ENCODE results near the gene G2E3.
"Not testable (repeated sequence)": the region's sequence is repeated elsewhere in the genome, so short reads cannot be mapped to it uniquely, and the experiment has no call there.

The G2E3 gene

DNA sequence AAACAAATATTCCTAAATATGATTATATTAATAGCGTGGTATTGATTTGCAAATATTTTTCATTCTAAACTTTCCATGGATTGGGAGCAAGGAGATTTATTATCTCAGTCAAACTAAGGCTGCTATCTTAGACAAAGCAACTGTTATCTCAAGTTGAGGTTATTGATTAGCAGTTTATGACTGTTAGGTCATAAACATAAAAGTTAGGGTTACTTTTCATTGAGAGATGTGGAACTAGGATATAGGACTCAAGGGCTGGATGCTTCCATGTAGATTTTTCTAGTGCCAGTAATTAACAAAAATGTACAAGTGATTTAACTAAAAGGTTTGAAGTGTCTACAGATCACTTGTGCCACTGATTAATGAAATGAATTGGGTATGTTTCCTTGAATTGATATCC lies 82.2 kb downstream of the G2E3 start:
- no peak for TF ChIP-seq POLR2A (IDR thresholded peaks at IDR 0.05; ENCODE audit: extremely low read depth, insufficient read length)
- H3K4me3 ChIP-seq (ENCODE audit: low read depth, low read length) = no peak overlapping the region
- no peak for DNase-seq (ENCODE audit: low read depth)

DNA sequence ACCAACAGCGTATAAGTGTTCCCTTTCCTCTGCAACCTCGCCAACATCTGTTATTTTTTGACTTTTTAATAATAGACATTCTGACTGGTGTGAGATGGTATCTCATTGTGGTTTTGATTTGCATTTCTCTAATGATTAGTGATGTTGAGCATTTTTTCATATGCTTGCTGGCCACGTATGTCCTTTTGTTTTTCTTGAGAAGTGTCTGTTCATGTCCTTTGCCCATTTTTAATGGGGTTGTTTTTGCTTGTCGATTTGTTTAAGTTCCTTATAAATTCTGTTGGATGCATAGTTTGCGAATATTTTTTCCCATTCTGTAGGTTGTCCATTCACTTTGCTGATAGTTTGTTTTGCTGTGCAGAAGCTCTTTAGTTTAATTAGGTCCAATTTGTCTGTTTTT lies 85.5 kb downstream of the G2E3 start:
- DNase-seq (ENCODE audit: low read depth); H3K4me3 ChIP-seq (ENCODE audit: low read depth, low read length): not testable (repeated sequence)

DNA sequence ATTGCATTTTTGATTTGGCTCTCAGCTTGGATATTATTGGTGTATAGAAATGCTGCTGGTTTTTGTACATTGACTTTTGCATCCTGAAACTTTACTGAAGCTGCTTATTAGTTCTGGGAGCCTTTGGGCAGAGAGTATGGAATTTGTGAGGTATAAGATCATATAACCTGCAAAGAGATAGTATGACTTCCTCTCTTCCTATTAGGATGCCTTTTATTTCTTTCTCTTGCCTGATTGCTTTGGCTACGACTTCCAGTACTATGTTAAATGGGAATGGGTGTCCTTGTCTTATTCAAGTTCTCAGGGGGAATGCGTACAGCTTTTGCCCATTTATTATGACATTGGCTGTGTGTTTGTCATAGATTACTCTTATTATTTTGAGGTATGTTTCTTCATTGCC lies 86.6 kb downstream of the G2E3 start:
- TF ChIP-seq, protein P1, sequence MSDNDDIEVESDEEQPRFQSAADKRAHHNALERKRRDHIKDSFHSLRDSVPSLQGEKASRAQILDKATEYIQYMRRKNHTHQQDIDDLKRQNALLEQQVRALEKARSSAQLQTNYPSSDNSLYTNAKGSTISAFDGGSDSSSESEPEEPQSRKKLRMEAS (IDR thresholded peaks at IDR 0.05; ENCODE audit: low read depth, low read length) = no peak
- no peak for DNase-seq (ENCODE audit: low read depth)
- H3K4me3 ChIP-seq (ENCODE audit: low read depth, low read length) = no peak overlapping the region

DNA sequence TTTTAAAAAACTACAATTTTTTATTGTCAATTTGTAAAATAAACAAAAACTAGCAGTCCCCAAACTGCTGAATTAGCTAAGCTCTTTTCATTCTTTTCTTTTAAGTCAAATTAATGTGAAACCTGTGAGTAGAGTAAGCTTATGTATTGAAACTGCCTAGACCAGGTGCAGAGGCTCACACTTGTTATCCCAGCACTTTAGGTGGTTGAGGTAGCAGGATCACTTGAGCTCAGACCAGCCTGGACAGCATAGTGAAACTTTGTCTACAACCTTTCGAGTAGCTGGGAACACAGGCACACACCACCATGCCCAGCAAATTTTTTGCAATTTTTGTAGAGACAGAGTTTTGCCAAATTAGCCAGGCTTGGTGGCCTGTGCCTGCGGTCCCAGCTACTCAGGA lies 89.5 kb downstream of the G2E3 start:
- TF ChIP-seq, protein P1 (IDR thresholded peaks at IDR 0.05; ENCODE audit: low read depth, low read length) = no peak
- no peak for TF ChIP-seq POLR2A (IDR thresholded peaks at IDR 0.05; ENCODE audit: extremely low read depth, insufficient read length)
- TF ChIP-seq, protein P2, sequence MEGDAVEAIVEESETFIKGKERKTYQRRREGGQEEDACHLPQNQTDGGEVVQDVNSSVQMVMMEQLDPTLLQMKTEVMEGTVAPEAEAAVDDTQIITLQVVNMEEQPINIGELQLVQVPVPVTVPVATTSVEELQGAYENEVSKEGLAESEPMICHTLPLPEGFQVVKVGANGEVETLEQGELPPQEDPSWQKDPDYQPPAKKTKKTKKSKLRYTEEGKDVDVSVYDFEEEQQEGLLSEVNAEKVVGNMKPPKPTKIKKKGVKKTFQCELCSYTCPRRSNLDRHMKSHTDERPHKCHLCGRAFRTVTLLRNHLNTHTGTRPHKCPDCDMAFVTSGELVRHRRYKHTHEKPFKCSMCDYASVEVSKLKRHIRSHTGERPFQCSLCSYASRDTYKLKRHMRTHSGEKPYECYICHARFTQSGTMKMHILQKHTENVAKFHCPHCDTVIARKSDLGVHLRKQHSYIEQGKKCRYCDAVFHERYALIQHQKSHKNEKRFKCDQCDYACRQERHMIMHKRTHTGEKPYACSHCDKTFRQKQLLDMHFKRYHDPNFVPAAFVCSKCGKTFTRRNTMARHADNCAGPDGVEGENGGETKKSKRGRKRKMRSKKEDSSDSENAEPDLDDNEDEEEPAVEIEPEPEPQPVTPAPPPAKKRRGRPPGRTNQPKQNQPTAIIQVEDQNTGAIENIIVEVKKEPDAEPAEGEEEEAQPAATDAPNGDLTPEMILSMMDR (IDR thresholded peaks at IDR 0.05; ENCODE audit: low read depth, low read length) = no peak
- no peak for TF ChIP-seq MYC (IDR thresholded peaks at IDR 0.05; ENCODE audit: low read depth, low read length)
- no peak for DNase-seq (ENCODE audit: low read depth)
- H3K4me3 ChIP-seq (ENCODE audit: low read depth, low read length) = no peak overlapping the region

DNA sequence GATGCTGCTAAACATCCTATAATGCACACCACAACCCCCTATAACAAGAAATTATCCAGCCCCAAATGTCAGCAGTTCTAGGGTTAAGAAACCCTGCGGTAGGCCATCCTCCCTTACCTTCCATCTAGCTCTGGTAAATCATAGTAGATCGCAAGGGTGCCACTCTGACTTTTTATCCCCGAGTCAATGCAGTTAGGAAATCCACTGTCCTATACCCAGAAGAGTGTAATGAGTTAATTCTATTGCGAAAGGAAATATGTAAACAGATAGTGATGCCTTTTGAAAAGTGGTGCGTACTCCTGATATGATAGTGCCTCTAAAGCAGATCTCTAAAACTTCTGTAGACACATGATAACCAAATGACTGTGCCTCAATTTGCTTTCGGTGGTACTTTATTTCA lies 93.0 kb downstream of the G2E3 start:
- H3K4me3 ChIP-seq (ENCODE audit: low read depth, low read length) = no peak overlapping the region
- TF ChIP-seq POLR2A (IDR thresholded peaks at IDR 0.05; ENCODE audit: extremely low read depth, insufficient read length) (no peak), MYC (IDR thresholded peaks at IDR 0.05; ENCODE audit: low read depth, low read length) (no peak)
- TF ChIP-seq, protein P2 (IDR thresholded peaks at IDR 0.05; ENCODE audit: low read depth, low read length) = no peak
- TF ChIP-seq, protein P1 (IDR thresholded peaks at IDR 0.05; ENCODE audit: low read depth, low read length) = no peak
- DNase-seq (ENCODE audit: low read depth) = no peak

DNA sequence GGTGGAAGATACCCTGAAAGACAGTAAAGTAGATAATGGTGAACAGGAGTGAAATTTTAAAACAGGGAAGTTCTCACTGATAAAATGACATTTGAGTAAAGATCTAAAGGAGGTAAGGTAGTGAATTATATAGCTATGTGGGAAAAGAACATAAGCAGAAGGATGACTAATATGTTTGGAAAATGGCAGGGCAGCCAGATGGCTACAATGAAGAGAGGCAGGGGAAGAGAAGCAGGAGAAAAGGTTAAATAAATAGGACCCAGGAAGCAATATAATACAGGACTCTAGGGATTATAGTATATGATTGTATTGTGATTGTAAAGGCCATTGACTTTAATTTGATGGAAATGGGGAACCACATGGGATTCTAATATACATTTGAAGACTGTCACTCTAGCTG lies 96.2 kb downstream of the G2E3 start:
- no peak for DNase-seq (ENCODE audit: low read depth)
- H3K4me3 ChIP-seq (ENCODE audit: low read depth, low read length) = no peak overlapping the region
- TF ChIP-seq, protein P1 (IDR thresholded peaks at IDR 0.05; ENCODE audit: low read depth, low read length) = no peak
- TF ChIP-seq, protein P2 (IDR thresholded peaks at IDR 0.05; ENCODE audit: low read depth, low read length) = no peak
- no peak for TF ChIP-seq MYC (IDR thresholded peaks at IDR 0.05; ENCODE audit: low read depth, low read length)
- TF ChIP-seq POLR2A (IDR thresholded peaks at IDR 0.05; ENCODE audit: extremely low read depth, insufficient read length) = no peak

DNA sequence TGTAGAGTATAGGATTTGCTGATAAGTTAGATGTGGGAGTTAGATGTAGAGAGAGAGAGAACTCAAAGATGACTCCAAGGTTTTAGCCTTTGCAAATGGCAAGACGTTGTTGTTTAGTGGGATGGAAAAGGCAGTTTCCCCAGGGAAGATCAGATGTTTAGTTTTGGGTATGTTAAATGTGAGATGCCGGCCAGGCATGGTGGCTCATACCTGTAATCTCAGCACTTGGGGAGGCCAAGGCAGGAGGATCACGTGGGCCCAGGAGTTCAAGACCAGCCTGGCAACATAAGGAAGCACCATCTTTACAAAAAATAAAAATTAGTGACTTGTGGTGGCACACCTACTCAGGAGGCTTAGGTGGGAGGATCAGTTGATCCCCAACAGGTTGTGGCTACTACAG lies 96.7 kb downstream of the G2E3 start:
- TF ChIP-seq MYC (IDR thresholded peaks at IDR 0.05; ENCODE audit: low read depth, low read length) (no peak), POLR2A (IDR thresholded peaks at IDR 0.05; ENCODE audit: extremely low read depth, insufficient read length) (no peak)
- TF ChIP-seq, protein P1 (IDR thresholded peaks at IDR 0.05; ENCODE audit: low read depth, low read length) = no peak
- TF ChIP-seq, protein P2 (IDR thresholded peaks at IDR 0.05; ENCODE audit: low read depth, low read length) = no peak
- no peak for DNase-seq (ENCODE audit: low read depth)
- H3K4me3 ChIP-seq (ENCODE audit: low read depth, low read length) = no peak overlapping the region
